H4 (cell line): Measurements from ENCODE around the gene DDX39B. TPM values are rescaled to one million over a fixed set of nuclear protein-coding genes. Genes with fewer than 3 reads are reported as not detected.
"Not testable (repeated sequence)": the region's sequence is repeated elsewhere in the genome, so short reads cannot be mapped to it uniquely, and the experiment has no call there.

Experiments
- DNase-seq: peaks from one replicate; pipeline ENCODE4 v3.0.0-alpha.2; 2015; ENCODE audit warnings: low spot score
- total RNA-seq: library from RNA; depleted of rRNA; stranded (reverse); fragments of >200 nt; shearing (Covaris generic); gene quantifications from 2 replicates; pipeline ENCODE4 v1.2.3, GENCODE V29; 2014; rRNA removed

The DDX39B gene
- total RNA-seq = 580 and 595 TPM in 2 replicates

DNA sequence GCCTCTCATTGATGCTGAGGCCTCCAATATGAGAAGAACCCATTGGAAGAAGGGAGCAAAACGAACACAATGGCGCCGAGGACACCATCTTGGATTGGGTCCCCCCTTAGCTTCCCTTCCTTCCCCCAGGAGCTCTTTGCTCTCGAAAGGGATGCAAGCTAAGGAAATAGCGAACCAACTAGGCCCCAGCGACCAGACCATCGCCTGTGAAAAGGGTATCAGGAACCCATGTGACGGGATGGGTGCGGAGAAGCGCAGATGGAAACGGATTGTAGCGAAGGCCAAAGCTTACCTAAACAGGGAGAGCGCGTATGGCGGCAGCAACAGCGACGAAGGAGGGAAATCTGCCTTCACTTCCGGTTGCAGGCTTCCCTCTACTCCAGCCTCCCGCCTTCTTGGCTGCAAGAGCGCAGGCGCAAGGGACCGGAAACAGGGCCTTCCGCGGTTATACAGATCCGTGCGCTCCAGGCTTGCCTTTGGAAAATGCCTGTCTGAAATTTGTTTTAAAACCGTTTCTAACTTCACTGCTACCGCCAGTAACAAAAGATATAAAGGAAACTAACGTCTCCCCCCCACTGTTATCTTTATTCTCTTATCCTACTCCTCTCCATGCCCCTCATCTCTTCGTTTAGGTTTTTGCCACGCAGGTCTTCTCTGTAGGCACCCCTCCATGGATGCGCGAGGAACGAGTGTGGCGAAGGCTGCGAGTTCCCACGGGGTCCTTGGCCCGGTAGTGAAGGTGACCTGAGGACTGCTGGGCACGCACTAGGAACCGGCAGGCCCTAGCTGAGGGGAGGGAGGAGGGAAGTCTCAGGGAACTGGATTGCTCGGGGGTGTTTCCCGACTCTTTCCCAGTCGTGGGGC, at the start of gene DDX39B:
DDX39B (minus strand) TSS at position 346 of the 864 bp plus-strand sequence. CDS start 1,471 bp downstream, outside the sequence.
- DNase-seq = peak; percentile 97

DNA sequence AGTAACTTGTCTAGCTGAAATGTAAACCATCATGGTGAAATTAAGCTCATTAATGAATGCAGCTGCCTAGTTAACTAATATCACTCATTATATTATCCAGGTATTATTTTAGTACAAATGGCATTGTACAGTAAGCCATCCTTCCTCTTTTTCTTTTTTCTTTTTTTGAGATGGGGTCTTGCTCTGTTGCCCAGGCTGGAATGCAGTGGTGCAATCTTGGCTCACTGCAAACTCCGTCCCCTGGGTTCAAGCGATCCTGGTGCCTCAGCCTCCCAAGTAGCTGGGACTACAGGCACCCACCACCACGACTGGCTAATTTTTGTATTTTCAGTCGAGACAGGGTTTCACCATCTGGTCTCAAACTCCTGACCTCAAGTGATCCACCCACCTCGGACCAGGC, 48.9 kb upstream of the DDX39B start:
- not testable (repeated sequence) for DNase-seq

DNA sequence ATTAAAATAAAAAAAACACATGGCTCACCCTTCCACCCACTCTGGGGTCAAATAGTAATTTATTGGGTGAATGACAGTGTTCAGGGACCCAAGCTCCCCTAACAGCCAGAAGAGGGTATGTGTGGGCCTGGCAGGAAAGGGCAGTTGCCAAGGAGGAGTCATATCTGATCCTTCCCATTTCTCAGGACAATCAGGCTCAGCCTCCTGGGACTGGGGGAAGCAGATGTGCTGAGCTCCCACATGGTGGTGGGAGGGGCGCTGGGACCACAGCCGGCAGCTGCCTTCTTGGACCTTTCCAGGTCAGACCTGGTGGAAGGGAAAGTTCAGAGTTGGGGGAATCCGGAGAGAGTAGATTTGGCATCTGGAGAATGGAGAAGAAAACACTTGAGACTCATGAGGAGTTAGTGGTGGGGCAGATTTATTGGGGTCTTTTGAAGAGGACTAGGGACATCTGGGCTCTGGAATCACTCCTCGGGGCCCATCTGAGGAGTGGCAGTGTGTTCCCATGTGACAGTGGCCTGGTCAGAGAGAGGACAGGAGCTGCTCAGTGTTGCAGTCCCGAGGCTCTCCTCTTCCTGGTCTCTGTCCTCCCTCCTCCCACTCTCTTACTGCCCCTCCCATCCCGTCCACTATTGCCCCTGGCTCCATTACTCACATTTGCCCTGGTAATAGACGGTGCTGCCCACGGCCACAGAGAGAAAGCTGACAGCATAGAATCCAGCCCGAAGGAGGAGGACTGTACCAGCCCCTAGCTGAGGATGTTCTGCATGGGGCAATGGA, 47.3 kb upstream of the DDX39B start:
- no peak for DNase-seq

DNA sequence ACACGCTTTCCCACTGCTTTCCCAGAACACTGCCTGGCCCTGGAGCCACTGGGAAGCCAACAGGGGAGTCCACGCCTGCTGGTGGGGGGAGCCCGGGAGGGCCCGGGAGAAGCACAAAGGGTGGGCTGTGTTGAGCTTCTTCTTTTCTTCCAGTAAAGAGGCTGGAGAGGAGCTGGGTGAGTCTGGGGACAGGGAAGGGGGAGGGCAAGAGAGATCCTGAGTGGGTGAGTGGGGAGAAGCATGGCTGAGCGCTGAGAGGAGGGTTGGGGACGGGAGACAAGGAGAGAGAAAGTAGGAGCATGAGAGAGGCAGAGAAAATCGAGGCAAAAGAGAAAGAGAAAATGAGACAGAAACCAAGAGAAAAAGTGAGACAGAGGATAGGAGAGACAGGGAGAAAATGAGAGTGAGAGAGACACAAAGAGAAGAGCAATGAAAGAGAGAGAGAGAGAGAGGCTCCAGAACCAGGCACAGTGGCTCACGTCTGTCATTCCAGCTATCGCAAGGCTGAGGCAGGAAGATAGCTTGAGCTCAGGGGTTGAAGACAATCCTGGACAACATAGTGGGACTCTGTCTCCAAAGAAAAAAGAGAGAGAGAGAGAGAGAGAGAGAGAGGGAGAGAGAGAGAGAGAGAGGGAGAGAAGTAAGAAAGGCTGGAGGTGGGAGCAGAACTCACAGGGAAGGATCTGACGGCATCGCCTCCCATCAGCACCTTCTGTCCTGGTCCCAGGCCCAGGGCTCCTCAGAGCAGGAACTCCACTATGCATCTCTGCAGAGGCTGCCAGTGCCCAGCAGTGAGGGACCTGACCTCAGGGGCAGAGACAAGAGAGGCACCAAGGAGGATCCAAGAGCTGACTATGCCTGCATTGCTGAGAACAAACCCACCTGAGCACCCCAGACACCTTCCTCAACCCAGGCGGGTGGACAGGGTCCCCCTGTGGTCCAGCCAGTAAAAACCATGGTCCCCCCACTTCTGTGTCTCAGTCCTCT, 46.3 kb upstream of the DDX39B start:
- no peak for DNase-seq

DNA sequence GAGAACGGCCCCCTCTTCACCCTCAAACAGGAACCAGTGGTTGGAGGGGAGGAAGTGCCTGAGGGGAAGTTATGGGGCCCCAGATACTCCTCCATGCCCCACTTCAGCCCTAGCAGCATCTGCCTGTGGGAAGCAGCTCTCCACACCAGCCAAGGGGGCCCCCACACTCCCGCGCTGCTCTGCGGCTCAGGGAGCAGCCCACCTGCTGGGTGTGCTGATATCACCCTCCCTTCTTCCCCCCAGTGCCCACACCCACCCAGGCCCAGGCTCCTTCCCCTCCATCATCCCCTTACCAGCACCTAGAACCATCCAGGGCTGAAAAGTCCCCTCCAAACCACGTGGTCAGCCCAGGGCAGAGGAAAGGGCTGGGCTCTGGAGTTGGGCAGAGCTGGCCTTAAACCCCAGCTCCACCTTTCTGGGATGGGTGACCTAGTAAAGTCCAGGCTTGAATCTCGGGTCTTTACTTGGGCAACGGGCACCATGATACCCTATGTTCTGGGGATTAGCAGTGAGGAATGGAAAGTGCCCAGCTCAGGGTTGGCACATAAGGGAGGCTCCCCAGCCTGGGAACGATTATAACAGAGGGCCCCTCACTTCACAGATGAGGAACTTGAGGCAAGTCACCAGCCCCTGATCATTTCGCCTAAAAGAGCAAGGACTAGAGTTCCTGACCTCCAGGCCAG, 44.9 kb upstream of the DDX39B start:
- no peak for DNase-seq

DNA sequence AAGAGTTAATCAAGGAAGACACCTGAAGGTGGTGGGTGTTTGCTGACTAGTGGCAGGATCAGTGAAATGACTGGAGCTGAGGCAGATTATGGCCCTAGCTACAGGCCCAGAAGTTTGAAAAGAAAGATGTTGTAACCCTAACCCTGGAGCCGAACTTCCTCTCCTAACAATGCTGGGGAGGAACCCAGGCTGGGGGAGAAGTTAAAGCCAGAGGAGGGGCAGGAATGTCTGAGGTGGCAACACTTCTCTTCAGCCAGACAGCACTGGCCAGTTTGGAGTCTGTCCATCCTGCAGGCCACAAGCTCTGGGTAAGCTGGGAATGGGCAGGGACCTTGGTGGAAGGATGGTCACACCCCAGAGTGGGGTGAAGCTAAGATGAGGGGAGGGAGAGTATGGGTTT, 44.2 kb upstream of the DDX39B start, which contains the start of gene LST1:
LST1 (plus strand) TSS at position 270 of the 400 bp plus-strand sequence. CDS start 1,023 bp downstream, outside the sequence.
- DNase-seq = no peak

DNA sequence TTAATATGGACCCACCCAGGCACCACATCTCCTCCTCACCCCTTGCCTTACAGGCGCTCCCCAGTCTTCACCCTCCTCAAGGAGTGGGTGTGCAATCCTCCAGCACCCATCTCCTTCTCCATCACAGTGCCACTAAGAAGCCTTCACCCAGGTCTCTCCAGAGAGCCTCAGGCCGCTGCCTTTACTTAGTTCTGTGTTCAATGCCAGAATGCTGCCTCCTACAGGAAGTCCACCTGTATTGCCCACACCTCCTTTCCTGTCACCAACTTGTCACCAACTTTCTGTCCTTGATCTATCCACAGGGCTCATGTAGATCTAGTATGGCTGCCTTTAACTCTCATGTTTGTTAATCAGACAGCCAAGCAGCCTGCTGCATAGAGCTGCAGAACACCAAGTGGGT, 43.7 kb upstream of the DDX39B start:
- DNase-seq = no peak

DNA sequence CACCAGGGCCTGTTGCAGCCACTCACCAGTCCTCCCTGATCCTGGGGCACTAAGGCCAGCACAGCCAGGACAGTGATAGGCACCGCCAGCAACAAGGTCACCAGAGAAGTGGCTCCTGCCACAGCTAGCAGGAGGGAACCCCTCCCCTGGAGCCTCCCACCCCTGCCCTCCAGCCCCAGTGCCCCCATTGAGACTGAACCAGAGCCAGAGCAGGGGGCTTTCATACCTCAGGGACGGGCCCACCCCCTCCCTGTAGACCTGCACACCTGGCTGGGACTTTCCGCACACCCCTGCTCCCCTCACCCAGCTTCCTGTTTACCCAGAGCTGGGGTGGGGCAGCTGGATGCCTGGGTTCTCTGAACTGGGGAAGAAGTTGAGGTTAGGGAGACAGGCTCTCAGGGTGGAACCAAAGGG, 40.4 kb upstream of the DDX39B start, which contains the start of gene LTB:
LTB (minus strand) TSS at position 195 of the 414 bp plus-strand sequence; CDS start at position 188, 7 bp downstream.
- no peak for DNase-seq

DNA sequence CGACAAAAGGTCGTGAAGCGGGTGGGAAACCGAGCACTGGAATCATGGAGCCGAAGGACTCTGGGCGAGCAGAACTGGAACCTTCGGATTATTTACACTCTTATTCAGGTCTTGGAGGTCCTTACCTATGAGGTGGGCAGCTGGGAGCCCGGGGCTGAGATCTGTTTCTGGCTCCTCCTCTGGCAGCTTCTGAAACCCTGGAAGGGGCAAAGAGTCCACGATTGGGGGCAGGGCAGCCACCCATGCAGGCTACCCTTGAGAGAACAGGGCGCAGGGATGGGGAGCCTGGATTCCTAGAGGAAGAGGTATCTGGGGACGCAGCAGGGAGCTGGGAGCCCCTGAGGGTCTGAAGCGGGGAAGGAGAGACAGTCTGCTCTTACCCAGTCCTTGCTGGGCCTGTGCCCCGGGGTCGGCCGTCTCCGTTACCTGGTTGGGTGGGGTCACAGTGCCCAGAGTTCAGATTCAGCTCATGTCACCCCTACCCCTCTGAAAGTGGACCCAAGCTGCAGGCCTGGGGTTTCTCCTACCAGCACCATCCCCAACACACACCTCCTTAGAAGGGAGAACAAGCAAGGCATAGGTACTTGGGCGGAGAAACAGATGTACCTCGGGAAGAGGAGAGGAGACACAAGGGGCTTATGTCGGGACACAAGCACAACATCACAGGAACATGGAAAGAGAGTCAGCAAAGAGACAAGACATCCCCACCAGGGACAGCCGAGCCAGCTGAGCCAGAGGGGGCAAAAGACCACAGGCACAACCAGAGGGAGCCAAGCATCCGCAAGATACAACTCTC, 39.8 kb upstream of the DDX39B start:
- no peak for DNase-seq

DNA sequence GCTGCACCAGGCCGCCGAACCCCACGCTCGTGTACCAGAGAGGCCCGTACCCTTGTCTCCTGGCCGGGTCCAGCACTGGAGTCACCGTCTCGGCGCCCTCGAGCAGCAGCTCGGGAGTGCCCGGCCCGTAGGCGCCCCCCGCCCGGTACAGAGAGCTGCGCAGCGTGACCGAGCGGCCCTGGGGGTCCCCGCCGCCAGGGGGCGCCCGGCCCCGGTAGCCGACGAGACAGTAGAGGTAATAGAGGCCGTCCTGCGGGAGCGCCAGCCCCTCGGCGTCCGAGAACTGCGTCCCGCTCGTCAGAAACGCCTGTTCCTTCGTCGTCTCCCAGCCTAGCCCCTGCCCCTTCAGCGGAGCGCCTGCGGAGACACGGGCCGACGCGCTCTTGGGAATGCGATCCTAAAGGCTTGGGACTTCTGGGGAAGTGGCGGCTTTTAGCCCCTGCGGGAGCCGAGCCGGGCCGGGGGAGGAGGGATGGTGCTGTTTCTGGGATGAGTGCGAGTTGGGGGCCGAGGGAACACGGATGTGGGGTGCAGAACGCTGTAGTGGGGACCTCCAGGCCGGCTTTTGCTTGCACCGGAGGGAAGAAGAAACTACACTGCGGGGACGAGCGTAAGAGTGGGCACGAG, 39.1 kb upstream of the DDX39B start:
- peak; percentile 53 for DNase-seq

DNA sequence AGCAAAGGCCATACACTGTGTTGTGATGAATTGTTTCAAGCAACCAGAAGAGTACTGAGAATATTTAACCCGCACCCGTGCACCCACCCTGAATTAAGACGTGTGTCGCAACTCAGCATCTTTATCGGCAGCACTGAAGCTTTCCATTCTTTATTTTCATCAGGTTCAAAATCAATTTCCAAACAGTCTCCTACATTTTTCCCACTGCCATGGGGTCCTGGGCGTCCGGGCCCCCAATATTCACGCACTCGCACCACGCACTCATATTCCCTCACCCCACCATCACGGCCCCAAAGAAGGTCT, 38.6 kb upstream of the DDX39B start:
- DNase-seq = no peak

DNA sequence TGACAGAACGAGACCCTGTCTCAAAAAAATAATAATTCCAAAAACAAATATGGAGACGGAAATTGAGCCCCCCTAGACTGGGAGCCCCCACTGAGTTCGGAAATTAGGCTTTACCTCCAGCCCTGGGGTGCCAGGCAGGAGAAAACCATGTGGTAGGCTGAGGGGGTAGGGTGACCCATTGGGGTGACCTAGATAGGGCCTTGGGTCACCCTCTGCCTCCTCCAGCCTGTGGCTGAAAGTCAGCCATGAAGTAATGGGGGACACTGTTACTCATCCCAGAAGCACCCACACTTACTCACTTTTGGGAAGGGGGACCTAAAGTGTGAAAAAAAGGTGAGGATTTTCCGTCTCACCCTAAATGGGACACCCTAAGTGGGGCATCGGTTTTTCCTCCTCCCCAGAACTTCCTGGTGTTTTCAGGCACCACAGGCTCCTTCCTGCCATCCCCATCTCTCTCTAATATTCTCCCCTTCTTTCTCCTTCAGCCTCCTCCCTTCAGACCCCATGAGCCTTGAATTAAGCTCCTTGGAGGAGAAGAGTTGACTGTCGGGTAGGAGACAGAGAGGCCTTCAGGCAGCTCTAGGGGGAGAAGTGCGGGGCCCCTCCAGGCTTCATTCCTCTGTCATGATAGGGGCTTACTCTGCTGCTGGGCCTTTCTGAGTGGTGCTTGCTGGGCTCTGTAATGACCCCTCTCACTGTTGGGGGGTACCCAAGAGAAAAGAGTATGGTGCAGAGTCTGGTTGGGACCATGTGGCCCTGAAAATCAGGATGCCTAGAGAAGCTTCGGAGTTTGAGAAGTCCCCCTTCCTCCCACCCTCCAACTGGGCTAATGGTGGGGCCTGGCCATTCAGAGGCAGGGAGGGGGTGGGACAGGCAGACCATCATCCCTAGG, 38.0 kb upstream of the DDX39B start:
- no peak for DNase-seq

DNA sequence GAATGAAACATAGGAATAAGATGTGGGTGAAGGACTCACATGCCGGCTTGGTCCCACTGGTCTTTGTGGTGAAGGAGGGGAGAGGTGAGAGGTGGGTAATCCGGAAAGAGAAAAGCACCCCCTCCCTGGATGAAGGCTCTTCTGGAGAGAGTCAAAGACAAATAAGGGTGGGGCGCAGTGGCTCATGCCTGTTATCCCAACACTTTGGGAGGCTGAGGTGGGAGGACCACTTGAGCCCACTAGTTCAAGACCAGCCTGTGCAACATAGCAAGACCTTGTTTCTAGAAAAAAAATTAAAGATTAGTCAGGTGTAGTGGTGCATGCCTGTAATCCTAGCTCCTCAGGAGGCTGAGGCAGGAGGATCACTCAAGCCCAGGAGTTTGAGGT, 37.3 kb upstream of the DDX39B start:
- DNase-seq = no peak

DNA sequence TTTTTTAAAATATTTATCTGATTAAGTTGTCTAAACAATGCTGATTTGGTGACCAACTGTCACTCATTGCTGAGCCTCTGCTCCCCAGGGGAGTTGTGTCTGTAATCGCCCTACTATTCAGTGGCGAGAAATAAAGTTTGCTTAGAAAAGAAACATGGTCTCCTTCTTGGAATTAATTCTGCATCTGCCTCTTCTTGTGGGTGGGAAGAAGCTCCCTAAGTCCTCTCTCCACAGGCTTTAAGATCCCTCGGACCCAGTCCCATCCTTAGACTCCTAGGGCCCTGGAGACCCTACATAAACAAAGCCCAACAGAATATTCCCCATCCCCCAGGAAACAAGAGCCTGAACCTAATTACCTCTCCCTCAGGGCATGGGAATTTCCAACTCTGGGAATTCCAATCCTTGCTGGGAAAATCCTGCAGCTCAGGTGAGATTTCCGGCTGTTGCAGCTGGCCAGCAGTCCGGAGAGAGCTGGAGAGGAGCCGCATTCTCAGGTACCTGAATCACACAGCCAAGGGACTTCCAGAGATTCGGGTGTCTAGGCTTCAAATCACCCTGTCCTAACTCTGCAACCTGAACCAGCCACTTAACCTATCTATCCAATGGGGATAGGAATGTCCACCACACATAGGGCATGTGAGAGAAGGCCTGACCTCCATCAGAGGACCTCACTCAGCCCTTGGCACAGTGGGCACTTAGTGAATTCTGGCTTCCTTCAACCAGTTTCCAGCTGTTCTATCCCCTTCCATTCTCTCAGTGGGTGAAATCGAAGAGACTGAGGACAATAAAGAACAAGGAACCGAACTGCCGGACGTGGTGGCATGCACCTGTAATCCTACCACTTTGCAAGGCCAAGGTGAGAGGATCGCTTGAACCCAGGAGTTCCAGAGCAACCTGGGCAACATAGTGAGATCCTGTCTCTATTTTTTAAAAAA, 36.6 kb upstream of the DDX39B start:
- DNase-seq = no peak

DNA sequence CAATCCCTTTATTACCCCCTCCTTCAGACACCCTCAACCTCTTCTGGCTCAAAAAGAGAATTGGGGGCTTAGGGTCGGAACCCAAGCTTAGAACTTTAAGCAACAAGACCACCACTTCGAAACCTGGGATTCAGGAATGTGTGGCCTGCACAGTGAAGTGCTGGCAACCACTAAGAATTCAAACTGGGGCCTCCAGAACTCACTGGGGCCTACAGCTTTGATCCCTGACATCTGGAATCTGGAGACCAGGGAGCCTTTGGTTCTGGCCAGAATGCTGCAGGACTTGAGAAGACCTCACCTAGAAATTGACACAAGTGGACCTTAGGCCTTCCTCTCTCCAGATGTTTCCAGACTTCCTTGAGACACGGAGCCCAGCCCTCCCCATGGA, 35.8 kb upstream of the DDX39B start:
- DNase-seq = no peak

DNA sequence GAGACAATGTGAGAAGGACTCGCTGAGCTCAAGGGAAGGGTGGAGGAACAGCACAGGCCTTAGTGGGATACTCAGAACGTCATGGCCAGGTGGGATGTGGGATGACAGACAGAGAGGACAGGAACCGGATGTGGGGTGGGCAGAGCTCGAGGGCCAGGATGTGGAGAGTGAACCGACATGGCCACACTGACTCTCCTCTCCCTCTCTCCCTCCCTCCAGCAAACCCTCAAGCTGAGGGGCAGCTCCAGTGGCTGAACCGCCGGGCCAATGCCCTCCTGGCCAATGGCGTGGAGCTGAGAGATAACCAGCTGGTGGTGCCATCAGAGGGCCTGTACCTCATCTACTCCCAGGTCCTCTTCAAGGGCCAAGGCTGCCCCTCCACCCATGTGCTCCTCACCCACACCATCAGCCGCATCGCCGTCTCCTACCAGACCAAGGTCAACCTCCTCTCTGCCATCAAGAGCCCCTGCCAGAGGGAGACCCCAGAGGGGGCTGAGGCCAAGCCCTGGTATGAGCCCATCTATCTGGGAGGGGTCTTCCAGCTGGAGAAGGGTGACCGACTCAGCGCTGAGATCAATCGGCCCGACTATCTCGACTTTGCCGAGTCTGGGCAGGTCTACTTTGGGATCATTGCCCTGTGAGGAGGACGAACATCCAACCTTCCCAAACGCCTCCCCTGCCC, 35.2 kb upstream of the DDX39B start:
- no peak for DNase-seq
